GM20431 (cell line): Measurements from ENCODE around the gene LRRC27.

Experiments
- in situ Hi-C: fragments of 300-500 bp; cut with MseI, MboI; formaldehyde crosslinking; loops from one replicate; pipeline ENCODE4 v1.15.0; 2020; ENCODE audit warnings: low sequenced_read_pairs; ENCODE audit not compliant: unreplicated experiment

Gene LRRC27

GRCh38 chr10:132419538-132420468, 87.8 kb downstream of the LRRC27 start:
- in situ Hi-C loops, result no loop called here

GRCh38 chr10:132420469-132420980, 88.5 kb downstream of the LRRC27 start:
- in situ Hi-C loops, result no loop called here

GRCh38 chr10:132420981-132421846, 89.2 kb downstream of the LRRC27 start:
- in situ Hi-C loops, result no loop called here

GRCh38 chr10:132421847-132422751, 90.1 kb downstream of the LRRC27 start:
- in situ Hi-C loops, result no loop called here

GRCh38 chr10:132422903-132423825, 91.2 kb downstream of the LRRC27 start:
- in situ Hi-C loops, result no loop called here

GRCh38 chr10:132423966-132424861, 92.2 kb downstream of the LRRC27 start:
- in situ Hi-C loops, result no loop called here

GRCh38 chr10:132425029-132425756, 93.2 kb downstream of the LRRC27 start:
- in situ Hi-C loops, result no loop called here

GRCh38 chr10:132425757-132426155, 93.8 kb downstream of the LRRC27 start:
- in situ Hi-C loops, result no loop called here

- in situ Hi-C loops, result no loop called here
Measured at GRCh38 chr10:132427006-132427771, 95.2 kb downstream of the LRRC27 start.

GRCh38 chr10:132427939-132428367, 96.0 kb downstream of the LRRC27 start:
- in situ Hi-C loops, result no loop called here

GRCh38 chr10:132428486-132428995, 96.5 kb downstream of the LRRC27 start:
- in situ Hi-C loops, result no loop called here
